SJSA1 (cell line): Measurements from ENCODE around the gene CD40LG. TPM values are rescaled to one million over a fixed set of nuclear protein-coding genes. Genes with fewer than 3 reads are reported as not detected.

ENCODE experiments used
- DNase-seq, 2 experiments: peaks; one replicate each; pipeline ENCODE4 v3.0.0-alpha.2; 2015 to 2020; ENCODE audit warnings: low spot score in 2 of 2, low read depth in 1 of 2
- H3K27ac ChIP-seq: fragments of 250-450 bp; sonication (Bioruptor Pico); 2 replicates; pipeline ENCODE4 v1.5.1; 2020; ENCODE audit warnings: mild to moderate bottlenecking, moderate library complexity
- H3K27me3 ChIP-seq: fragments of 250-450 bp; sonication (Bioruptor Pico); replicated peaks from 2 replicates; pipeline ENCODE4 v1.5.1; 2020; ENCODE audit warnings: mild to moderate bottlenecking, moderate library complexity
- H3K36me3 ChIP-seq: fragments of 250-450 bp; sonication (Bioruptor Pico); 2 replicates; pipeline ENCODE4 v1.5.1; 2020; ENCODE audit warnings: mild to moderate bottlenecking
- H3K4me1 ChIP-seq: fragments of 250-450 bp; sonication (Bioruptor Pico); replicated peaks from 2 replicates; pipeline ENCODE4 v1.6.1; 2021; ENCODE audit warnings: mild to moderate bottlenecking
- H3K4me3 ChIP-seq: fragments of 250-450 bp; sonication (Bioruptor Pico); 2 replicates; pipeline ENCODE4 v1.5.1; 2020; ENCODE audit warnings: mild to moderate bottlenecking
- H3K9me3 ChIP-seq: fragments of 250-450 bp; sonication (Bioruptor Pico); replicated peaks from 2 replicates; pipeline ENCODE4 v1.5.1; 2020; ENCODE audit warnings: mild to moderate bottlenecking
- total RNA-seq: library from RNA; depleted of rRNA; stranded (reverse); fragments of >200 nt; shearing (Covaris generic); gene quantifications from 2 replicates; pipeline ENCODE4 v1.2.3, GENCODE V29; 2014; rRNA removed

Gene CD40LG
- total RNA-seq: not detected in 2 replicates

DNA sequence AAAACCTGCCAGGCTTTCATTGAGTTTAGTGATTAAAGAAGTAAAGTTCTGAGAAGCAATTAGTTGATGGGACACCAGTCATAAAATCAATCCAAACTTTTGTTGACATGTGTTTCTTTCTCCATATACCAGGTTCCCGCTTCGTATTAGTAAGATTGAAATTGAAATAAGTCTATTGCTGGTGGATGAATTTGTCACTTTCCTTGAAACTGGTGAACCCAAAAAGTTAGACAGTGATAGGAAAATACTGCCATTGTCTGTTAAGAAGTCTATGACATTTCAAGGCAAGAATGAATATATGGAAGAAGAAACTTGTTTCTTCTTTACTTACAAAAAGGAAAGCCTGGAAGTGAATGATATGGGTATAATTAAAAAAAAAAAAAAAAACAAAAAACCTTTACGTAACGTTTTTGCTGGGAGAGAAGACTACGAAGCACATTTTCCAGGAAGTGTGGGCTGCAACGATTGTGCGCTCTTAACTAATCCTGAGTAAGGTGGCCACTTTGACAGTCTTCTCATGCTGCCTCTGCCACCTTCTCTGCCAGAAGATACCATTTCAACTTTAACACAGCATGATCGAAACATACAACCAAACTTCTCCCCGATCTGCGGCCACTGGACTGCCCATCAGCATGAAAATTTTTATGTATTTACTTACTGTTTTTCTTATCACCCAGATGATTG is at the start of gene CD40LG:
Gene CD40LG (plus strand): TSS at position 482 of the 684 bp plus-strand sequence. CDS start 91 bp downstream, at position 573.
- no peak within 1 kb of the TSS for H3K27ac ChIP-seq
- H3K4me3 ChIP-seq: no peak within 1 kb of the TSS
- H3K9me3 ChIP-seq: no peaks in the 10 kb centered on the region
- no peaks in the 10 kb centered on the region for H3K4me1 ChIP-seq
- DNase-seq: no peak
- H3K36me3 ChIP-seq: no peaks in the 10 kb centered on the region
- H3K27me3 ChIP-seq: no peaks in the 10 kb centered on the region

DNA sequence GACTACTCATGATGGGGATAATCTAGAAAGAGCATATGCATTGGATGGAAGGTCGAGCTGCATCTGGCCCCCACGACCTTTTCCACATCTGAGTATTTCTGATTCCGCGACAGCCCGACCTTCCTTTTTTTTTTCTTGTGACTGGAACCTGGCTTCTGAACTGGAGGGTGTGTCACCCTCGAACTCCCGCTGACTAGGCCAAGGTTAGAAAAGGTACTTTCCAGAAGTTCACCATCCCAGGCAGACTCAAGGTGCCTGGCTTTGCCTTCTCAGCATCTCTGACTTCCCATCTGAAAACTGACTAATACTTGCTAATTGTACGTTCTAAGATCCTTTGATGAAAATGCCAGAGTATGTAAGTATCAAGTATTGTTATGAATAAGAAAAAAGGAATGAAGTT is 49.3 kb upstream of the CD40LG start:
- no peak for DNase-seq
- Histone ChIP-seq H3K4me1 (no peaks in the 10 kb centered on the region), H3K4me3 (no peak overlapping the region), H3K9me3 (no peaks in the 10 kb centered on the region), H3K27ac (no peak overlapping the region), H3K36me3 (no peaks in the 10 kb centered on the region), H3K27me3 (no peaks in the 10 kb centered on the region)

DNA sequence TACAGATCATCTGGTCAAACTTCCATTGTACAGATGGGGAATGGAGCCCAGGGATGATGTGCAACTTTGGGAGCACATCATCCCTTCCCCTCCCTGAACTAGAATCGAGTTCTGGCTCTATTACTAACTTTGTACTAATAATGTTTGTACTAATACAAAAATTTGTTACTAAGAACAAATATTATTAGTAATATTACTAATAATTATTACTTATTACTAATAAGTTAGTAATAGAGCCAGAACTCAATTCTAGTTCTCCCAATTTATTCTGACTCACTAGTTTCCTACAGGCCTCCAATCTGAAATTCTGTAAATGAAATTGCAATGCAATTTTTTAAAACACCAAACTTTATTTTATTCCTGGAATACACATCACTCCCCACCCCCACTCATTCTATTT is 47.9 kb upstream of the CD40LG start:
- no peak overlapping the region for H3K4me3 ChIP-seq
- H3K9me3 ChIP-seq: no peaks in the 10 kb centered on the region
- no peaks in the 10 kb centered on the region for H3K27me3 ChIP-seq
- H3K27ac ChIP-seq: no peak overlapping the region
- no peak for DNase-seq
- H3K4me1 ChIP-seq: no peaks in the 10 kb centered on the region
- no peaks in the 10 kb centered on the region for H3K36me3 ChIP-seq

DNA sequence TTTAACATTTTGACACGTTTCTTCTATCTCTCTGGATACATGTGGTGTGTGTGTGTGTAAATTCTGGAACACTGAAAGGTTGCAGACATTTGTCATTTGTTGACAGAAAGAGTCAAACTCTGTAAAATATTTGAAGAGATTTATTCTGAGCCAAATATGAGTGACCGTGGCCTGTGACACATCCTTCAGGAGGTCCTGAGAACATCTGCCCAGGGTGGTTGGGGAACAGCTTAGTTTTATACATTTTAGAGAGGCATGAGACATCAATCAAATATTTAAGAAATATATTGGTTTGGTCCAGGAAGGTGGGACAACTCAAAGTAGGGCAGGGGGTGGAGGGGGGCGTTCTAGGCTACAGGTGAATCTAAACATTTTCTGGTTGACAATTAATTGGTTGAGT is 40.7 kb upstream of the CD40LG start:
- H3K36me3 ChIP-seq: no peaks in the 10 kb centered on the region
- DNase-seq: no peak
- H3K27ac ChIP-seq: no peak overlapping the region
- no peaks in the 10 kb centered on the region for H3K4me1 ChIP-seq
- no peaks in the 10 kb centered on the region for H3K9me3 ChIP-seq
- no peaks in the 10 kb centered on the region for H3K27me3 ChIP-seq
- no peak overlapping the region for H3K4me3 ChIP-seq

DNA sequence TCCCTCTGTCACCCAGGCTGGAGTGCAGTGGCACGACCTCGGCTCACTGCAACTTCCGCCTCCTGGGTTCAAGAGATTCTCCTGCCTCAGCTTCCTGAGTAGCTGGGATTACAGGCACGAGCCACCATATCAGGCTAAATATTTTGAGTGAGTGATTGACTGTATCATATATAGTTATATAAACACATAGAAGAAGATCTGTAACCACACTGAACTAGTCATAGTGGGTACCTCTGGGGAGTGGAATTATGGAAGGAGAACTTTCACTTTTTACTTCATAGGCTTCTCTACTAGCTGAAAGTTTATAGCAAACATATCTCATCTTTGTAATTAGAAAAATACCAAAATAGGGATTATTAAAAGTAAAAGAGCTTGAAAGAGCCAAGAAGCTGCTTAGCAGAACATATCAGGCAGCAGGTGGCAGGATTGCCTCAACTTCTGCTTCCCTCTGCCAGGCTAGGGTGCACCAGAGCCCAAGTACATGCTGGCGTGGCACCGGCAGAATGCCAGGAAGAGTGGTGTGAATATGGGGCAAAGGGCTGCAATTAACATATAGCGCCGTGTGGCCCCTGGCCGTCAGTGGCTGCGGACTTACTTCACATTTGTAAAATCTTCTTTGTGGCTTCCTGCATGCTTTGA is 39.5 kb upstream of the CD40LG start:
- no peaks in the 10 kb centered on the region for H3K4me1 ChIP-seq
- no peak overlapping the region for H3K27ac ChIP-seq
- H3K9me3 ChIP-seq: no peaks in the 10 kb centered on the region
- peak in 1 of 2 experiments; percentile 1 for DNase-seq
- H3K4me3 ChIP-seq: no peak overlapping the region
- no peaks in the 10 kb centered on the region for H3K27me3 ChIP-seq
- no peaks in the 10 kb centered on the region for H3K36me3 ChIP-seq

DNA sequence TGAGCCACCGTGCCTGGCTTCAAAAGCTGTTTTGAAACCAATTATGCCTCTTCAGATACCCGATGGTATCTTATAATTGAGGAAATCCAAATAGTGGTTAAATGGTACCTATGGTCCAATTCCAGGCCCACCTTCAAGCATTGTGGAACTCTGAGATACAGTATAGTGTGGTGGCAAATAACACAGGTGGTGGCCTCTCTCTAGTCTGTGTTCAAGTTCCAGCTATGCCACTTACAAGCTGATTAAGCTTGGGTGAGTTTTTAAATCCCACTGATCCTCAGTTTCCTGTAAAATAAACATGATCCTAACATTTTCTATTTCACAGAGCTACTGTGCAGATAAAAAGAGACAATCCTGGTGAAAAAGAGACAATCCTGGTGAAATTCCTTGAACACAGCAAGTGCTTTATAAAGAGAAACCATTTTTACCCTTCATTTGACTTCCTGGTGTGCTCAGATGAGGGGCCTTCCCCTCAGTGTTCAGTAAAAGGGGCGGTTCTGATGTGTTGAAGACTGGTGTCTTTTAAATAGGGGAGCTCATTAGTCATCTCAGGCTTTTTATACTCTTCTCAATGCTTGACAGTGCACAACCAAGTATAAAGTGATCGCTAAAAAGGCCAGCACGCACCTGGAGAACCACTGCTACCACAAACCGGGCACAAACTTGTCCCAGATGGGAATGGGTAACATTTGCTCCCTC is 30.8 kb upstream of the CD40LG start:
- no peak for DNase-seq
- H3K9me3 ChIP-seq: no peaks in the 10 kb centered on the region

DNA sequence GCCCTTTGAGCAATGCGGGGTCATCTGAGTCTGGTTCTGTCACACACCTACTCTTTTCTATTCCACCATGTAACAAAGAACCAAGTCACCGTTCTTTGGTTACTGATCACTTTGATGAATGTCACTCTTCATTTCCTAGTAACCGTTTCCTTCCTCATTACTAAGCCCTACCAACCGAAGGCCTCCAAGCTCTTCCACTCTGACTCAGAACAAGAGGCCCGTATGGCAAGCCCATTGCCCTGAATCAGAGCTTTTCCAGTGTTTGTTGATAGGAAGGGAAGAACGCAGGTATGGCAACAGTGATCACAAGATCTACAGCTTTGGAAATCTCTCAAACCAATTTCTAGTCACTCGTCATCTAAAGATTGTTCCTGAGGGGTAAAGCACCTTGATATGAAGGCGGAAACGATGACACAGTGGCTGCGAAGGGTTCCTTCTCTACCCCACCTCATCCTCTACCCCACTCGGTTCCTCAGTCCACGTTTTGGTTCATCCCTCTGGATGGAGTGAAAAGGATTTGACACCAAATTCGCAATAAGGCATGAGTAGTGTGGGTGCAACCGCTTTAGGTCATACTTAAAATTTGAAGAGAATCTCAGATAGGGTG is 28.0 kb upstream of the CD40LG start:
- H3K36me3 ChIP-seq: no peaks in the 10 kb centered on the region
- no peaks in the 10 kb centered on the region for H3K27me3 ChIP-seq
- H3K27ac ChIP-seq: no peak overlapping the region
- no peak overlapping the region for H3K4me3 ChIP-seq
- no peaks in the 10 kb centered on the region for H3K4me1 ChIP-seq
- DNase-seq: no peak
- no peaks in the 10 kb centered on the region for H3K9me3 ChIP-seq

More for the DNA sequence above, 30.8 kb upstream of the CD40LG start:
- no peaks in the 10 kb centered on the region for H3K4me1 ChIP-seq
- no peaks in the 10 kb centered on the region for H3K36me3 ChIP-seq
- H3K27ac ChIP-seq: no peak overlapping the region
- no peaks in the 10 kb centered on the region for H3K27me3 ChIP-seq
- H3K4me3 ChIP-seq: no peak overlapping the region

DNA sequence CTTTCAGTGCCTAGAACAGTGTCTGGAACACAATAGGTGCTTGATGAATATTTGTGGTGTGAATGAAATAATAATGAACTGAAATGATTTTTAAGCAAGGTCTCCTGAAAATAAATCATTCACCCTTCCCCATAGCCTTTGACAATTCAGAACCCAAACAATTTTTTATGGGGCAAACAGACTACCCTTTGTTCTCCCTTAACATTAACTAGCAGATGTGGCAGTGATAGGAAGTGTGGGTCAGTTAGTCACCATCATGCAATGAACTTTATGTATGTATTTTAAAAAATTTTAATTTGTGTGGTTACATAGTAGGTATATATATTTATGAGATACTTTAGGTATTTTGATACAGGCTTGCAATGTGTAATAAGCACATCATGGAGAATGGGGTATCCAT is 27.2 kb upstream of the CD40LG start:
- no peak for DNase-seq
- Histone ChIP-seq H3K27me3 (no peaks in the 10 kb centered on the region), H3K4me1 (no peaks in the 10 kb centered on the region), H3K4me3 (no peak overlapping the region), H3K27ac (no peak overlapping the region), H3K36me3 (no peaks in the 10 kb centered on the region), H3K9me3 (no peaks in the 10 kb centered on the region)

DNA sequence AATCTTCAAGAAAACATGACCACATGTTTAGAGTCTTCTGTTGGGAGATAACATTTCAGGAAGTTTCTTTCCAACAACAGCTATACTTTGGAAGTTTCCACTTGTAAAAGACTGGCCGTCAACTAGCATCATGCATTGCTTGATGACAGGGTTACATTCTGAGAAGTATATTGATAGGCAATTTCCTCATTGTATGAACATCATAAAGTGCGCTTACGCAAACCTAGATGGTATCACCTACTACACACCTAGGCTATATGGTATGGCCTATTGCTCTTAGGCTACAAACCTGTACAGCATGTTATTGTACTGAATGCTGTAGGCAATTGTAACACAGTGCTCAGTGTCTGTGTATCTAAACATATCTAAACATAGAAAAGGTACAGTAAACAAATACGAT is 25.4 kb upstream of the CD40LG start:
- no peak overlapping the region for H3K4me3 ChIP-seq
- no peaks in the 10 kb centered on the region for H3K9me3 ChIP-seq
- DNase-seq: no peak
- no peaks in the 10 kb centered on the region for H3K27me3 ChIP-seq
- H3K36me3 ChIP-seq: no peaks in the 10 kb centered on the region
- no peaks in the 10 kb centered on the region for H3K4me1 ChIP-seq
- H3K27ac ChIP-seq: no peak overlapping the region

DNA sequence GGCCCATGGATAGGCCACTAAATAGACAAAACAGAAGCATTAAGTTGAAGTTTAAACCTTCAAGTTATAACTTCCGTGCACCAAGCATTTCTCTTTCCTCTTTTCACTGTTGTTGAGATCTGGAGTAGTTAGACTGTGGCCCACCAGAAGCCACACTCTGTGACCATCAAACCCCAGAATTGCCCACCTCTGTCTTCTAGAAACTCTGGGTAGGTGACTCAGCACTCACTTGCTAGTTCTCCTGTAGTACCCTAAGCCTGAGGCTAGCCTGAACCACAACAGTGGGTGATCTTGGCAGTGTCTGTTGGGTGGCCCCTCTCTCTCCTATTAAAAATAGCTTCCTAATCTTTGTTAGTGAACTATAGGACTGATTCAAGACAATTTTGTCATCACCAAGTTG is 24.6 kb upstream of the CD40LG start:
- no peak for DNase-seq
- H3K27ac ChIP-seq: no peak overlapping the region
- no peaks in the 10 kb centered on the region for H3K4me1 ChIP-seq
- H3K36me3 ChIP-seq: no peaks in the 10 kb centered on the region
- H3K9me3 ChIP-seq: no peaks in the 10 kb centered on the region
- H3K4me3 ChIP-seq: no peak overlapping the region
- no peaks in the 10 kb centered on the region for H3K27me3 ChIP-seq

DNA sequence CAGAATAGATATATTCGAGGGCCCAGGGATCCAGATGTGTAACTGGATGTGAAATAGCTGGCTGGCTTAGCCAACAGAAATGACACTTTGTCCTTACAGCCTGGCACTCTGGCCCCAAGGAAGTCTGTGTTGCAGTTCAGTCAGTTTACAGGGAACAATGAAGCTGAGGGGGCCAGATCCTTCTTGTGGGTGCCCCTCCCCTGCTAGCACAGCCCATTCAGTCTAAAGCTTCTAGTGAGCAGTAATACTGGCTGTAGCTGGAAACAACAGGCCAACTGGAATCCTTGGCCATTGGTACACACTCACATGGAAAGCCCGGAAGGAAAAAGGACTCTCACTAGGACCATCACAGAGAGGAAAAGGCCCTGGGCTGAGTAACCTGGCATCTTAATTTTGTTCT is 22.7 kb upstream of the CD40LG start:
- Histone ChIP-seq H3K9me3 (no peaks in the 10 kb centered on the region), H3K4me3 (no peak overlapping the region), H3K36me3 (no peaks in the 10 kb centered on the region), H3K27ac (no peak overlapping the region), H3K4me1 (no peaks in the 10 kb centered on the region), H3K27me3 (no peaks in the 10 kb centered on the region)
- DNase-seq: no peak

DNA sequence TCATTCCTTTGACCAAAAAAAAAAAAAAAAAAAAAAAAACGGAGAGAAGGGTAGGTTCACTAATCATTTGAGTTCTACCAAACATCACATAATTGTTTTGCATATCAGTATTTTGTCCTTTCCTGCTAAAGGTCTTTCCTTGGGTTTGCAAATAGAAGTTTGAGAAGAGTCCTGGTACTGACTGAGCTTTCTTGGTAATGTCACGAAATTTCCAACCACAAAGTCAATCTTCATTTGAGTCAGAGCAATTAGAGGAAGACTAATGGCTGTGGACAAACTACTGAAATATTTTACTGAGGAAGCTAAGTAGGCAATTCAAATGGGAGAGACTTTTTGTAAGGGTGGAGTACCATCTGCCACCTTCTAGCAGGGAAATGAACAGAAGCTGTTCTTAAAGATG is 21.7 kb upstream of the CD40LG start:
- Histone ChIP-seq H3K36me3 (no peaks in the 10 kb centered on the region), H3K9me3 (no peaks in the 10 kb centered on the region), H3K4me1 (no peaks in the 10 kb centered on the region), H3K27ac (no peak overlapping the region), H3K27me3 (no peaks in the 10 kb centered on the region), H3K4me3 (no peak overlapping the region)
- no peak for DNase-seq

DNA sequence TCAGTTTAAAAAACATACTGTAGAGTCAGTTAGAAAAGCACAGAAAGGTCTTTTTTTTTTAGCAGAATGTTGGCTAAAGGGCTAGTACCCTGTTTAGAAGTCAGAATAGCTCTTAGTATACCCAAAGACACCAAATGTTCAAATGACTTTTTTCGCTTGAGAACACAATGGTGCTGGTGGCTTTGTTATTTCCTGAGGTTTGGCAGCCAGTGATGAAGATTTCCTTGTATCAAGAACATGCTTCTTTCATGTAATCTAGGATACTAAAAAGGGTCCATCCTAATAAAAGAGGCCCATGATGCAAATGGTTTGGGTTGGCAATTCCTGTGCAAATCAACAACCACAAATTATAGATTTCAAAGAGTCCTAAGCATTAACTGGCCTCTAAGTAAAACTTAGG is 21.1 kb upstream of the CD40LG start:
- Histone ChIP-seq H3K36me3 (no peaks in the 10 kb centered on the region), H3K27me3 (no peaks in the 10 kb centered on the region), H3K4me1 (no peaks in the 10 kb centered on the region), H3K27ac (no peak overlapping the region), H3K9me3 (no peaks in the 10 kb centered on the region), H3K4me3 (no peak overlapping the region)
- no peak for DNase-seq

DNA sequence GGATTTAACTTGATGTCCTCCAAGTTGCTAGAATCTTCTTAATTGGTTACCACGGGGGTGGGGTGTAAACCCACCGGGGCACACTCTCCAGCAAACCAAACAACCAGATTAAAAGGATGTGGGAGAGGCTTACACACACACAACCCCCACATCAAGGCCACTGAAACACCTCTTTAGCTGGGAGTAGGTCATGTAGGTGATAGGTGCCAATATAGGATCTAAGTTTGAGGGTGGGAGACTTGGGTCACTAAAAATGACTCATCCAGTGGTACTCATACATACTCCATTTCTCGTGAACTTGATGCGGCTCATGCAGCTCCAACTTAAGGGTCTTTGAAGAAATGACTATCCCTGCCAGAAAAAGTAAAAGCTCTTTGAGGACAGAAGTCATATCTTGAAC is 20.5 kb upstream of the CD40LG start:
- H3K4me3 ChIP-seq: no peak overlapping the region
- no peak overlapping the region for H3K27ac ChIP-seq
- H3K27me3 ChIP-seq: no peaks in the 10 kb centered on the region
- H3K9me3 ChIP-seq: no peaks in the 10 kb centered on the region
- no peak for DNase-seq
- no peaks in the 10 kb centered on the region for H3K36me3 ChIP-seq
- H3K4me1 ChIP-seq: no peaks in the 10 kb centered on the region
